ENCODE results near the gene TTLL5. TPM values are rescaled to one million over a fixed set of nuclear protein-coding genes. Genes with fewer than 3 reads are reported as not detected.

The TTLL5 gene
- total and polyA plus RNA-seq, 2 of the 4 experiments (the other 2 are of a cell fraction) = 11.9 to 16.7 TPM

DNA sequence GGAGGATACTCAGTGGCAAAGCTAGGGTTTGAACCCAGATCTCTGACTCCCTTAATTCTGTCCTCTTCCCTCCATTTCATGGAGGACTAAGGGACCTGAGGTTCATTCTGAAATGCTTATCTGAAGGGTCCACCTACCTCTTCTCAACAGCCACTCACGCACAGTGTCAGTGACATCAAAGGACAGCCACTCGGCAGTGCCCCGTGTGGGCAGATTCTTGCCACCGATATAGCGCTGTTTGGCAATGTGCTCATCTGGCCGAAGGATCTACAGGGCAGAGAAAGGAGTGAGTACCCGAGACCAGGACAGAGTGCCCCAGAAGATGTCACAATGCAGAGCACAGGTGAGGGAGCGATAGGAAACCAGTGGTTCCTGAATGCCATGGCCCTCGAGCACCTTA lies 309.9 kb downstream of the TTLL5 start:
- no peak overlapping the region for H2BK120ac ChIP-seq (ENCODE audit: low read depth, low read length)
- TF ChIP-seq CEBPB (IDR thresholded peaks at IDR 0.05; ENCODE audit: low read depth, low read length) (no peak), MXI1 (IDR thresholded peaks at IDR 0.05; ENCODE audit: borderline replicate concordance, low read depth, low read length) (no peak), SMC3 (IDR thresholded peaks at IDR 0.05; ENCODE audit: low read depth, low read length) (no peak), MAFK (IDR thresholded peaks at IDR 0.05; ENCODE audit: low read depth, low read length) (no peak), CHD1 (IDR thresholded peaks at IDR 0.05; ENCODE audit: low read depth, low read length) (no peak), MAZ (IDR thresholded peaks at IDR 0.05; ENCODE audit: borderline replicate concordance, low read depth, low read length) (no peak), RAD21 (IDR thresholded peaks at IDR 0.05; ENCODE audit: low read length) (no peak), RCOR1 (IDR thresholded peaks at IDR 0.05; ENCODE audit: insufficient replicate concordance, low read length) (no peak), RFX5 (IDR thresholded peaks at IDR 0.05; ENCODE audit: low read depth, low read length) (no peak), FOS (IDR thresholded peaks at IDR 0.05; ENCODE audit: low read depth, low read length) (no peak), POLR2A (IDR thresholded peaks at IDR 0.05; ENCODE audit: low read depth, low read length) (no peak), BHLHE40 (IDR thresholded peaks at IDR 0.05; ENCODE audit: low read depth, low read length) (no peak), NFE2L2 (IDR thresholded peaks at IDR 0.05; ENCODE audit: low read depth, low read length) (no peak)
- TF ChIP-seq, protein P1, sequence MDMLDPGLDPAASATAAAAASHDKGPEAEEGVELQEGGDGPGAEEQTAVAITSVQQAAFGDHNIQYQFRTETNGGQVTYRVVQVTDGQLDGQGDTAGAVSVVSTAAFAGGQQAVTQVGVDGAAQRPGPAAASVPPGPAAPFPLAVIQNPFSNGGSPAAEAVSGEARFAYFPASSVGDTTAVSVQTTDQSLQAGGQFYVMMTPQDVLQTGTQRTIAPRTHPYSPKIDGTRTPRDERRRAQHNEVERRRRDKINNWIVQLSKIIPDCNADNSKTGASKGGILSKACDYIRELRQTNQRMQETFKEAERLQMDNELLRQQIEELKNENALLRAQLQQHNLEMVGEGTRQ (IDR thresholded peaks at IDR 0.05; ENCODE audit: low read depth, low read length) = no peak
- TF ChIP-seq, protein P2, sequence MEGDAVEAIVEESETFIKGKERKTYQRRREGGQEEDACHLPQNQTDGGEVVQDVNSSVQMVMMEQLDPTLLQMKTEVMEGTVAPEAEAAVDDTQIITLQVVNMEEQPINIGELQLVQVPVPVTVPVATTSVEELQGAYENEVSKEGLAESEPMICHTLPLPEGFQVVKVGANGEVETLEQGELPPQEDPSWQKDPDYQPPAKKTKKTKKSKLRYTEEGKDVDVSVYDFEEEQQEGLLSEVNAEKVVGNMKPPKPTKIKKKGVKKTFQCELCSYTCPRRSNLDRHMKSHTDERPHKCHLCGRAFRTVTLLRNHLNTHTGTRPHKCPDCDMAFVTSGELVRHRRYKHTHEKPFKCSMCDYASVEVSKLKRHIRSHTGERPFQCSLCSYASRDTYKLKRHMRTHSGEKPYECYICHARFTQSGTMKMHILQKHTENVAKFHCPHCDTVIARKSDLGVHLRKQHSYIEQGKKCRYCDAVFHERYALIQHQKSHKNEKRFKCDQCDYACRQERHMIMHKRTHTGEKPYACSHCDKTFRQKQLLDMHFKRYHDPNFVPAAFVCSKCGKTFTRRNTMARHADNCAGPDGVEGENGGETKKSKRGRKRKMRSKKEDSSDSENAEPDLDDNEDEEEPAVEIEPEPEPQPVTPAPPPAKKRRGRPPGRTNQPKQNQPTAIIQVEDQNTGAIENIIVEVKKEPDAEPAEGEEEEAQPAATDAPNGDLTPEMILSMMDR (conservative IDR thresholded peaks at IDR 0.05; ENCODE audit: low read depth, low read length) = no peak
- TF ChIP-seq, protein P3, sequence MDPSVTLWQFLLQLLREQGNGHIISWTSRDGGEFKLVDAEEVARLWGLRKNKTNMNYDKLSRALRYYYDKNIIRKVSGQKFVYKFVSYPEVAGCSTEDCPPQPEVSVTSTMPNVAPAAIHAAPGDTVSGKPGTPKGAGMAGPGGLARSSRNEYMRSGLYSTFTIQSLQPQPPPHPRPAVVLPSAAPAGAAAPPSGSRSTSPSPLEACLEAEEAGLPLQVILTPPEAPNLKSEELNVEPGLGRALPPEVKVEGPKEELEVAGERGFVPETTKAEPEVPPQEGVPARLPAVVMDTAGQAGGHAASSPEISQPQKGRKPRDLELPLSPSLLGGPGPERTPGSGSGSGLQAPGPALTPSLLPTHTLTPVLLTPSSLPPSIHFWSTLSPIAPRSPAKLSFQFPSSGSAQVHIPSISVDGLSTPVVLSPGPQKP (IDR thresholded peaks at IDR 0.05; ENCODE audit: borderline replicate concordance, low read depth, low read length) = no peak
- no peak overlapping the region for H3K14ac ChIP-seq (replicated peaks; ENCODE audit: low read depth, low read length)
- H3K79me1 ChIP-seq (ENCODE audit: low read depth in 1 of 2, low read length in 2 of 2) = no peaks in the 10 kb centered on the region
- in situ Hi-C loops (cut with MboI; ENCODE audit: low sequenced_read_pairs) = no loop called here
- no peak overlapping the region for H3K4me3 ChIP-seq (ENCODE audit: insufficient read depth, low read depth, low read length)
- H3K9me1 ChIP-seq (ENCODE audit: insufficient read depth, low read length) = no peaks in the 10 kb centered on the region
- no peak for DNase-seq
- H3K23ac ChIP-seq (ENCODE audit: low read depth, low read length) = no peak overlapping the region
- no peak overlapping the region for H3K56ac ChIP-seq (ENCODE audit: extremely low read depth, insufficient read depth, low read length)
- no peaks in the 10 kb centered on the region for H3K4me1 ChIP-seq (ENCODE audit: control insufficient read depth, insufficient read depth, low read length)
- H2AK5ac ChIP-seq (ENCODE audit: low read depth, low read length) = no peak overlapping the region
- 95% methylated on average over 7 of the region's 9 CpGs; no CpG with 5 or more reads in 1 of the 2 experiments for WGBS, 2 experiments (ENCODE audit: extremely low coverage in 2 of 2, insufficient read length in 1 of 2)
- dilution Hi-C loops (cut with HindIII; ENCODE audit: low sequenced_read_pairs, unreplicated experiment) = no loop called here
- H3K9ac ChIP-seq (ENCODE audit: low read depth, low read length) = no peak overlapping the region
- H4K91ac ChIP-seq (ENCODE audit: insufficient read depth, low read depth, low read length) = no peak overlapping the region
- no peak overlapping the region for H4K5ac ChIP-seq (ENCODE audit: low read depth, low read length)
- no peak overlapping the region for H3K27ac ChIP-seq (ENCODE audit: insufficient read depth, low read length)
- H2AFZ ChIP-seq (replicated peaks; ENCODE audit: low read length, poor library complexity) = no peak overlapping the region
- H4K20me1 ChIP-seq (ENCODE audit: insufficient read depth, low read length) = no peaks in the 10 kb centered on the region
- no peak overlapping the region for H2BK20ac ChIP-seq (ENCODE audit: low read depth, low read length)
- H4K8ac ChIP-seq (ENCODE audit: low read depth in 2 of 2, low read length in 2 of 2) = no peak overlapping the region
- CTCF ChIA-PET = no interaction called here
- no peak overlapping the region for H3K4ac ChIP-seq (ENCODE audit: low read depth, low read length)
- H3K9me3 ChIP-seq (ENCODE audit: control insufficient read depth, insufficient read depth, low read length) = no peaks in the 10 kb centered on the region
- intact Hi-C loops (cut with micrococcal nuclease) = no loop called here
- H2AK9ac ChIP-seq (replicated peaks; ENCODE audit: low read depth, low read length, poor library complexity) = no peak overlapping the region
- H2BK5ac ChIP-seq (ENCODE audit: low read depth, low read length, poor library complexity, severe bottlenecking) = no peak overlapping the region
- 0 out of 2 replicates have a peak, but pooled peaks cover 2% of the 10 kb centered on the region for H3K36me3 ChIP-seq (ENCODE audit: control insufficient read depth, insufficient read depth, low read length)
- no peak overlapping the region for H3K18ac ChIP-seq (ENCODE audit: low read depth, low read length)
- no peak for ATAC-seq (ENCODE audit: low read depth)
- H3K27me3 ChIP-seq (ENCODE audit: control insufficient read depth, insufficient read depth, low read length) = no peaks in the 10 kb centered on the region; the same call in 1 of the 2 replicates
- no peak overlapping the region for H2BK15ac ChIP-seq (ENCODE audit: low read depth, low read length)
- no TSS peak for BruUV-seq (replicated peaks)
- H3K4me2 ChIP-seq (ENCODE audit: low read depth, low read length) = no peak overlapping the region
- POLR2A ChIA-PET (ENCODE audit: unreplicated experiment) = no interaction called here
